GM19455 (cell line): ENCODE data around the gene EPB41L4B.

ENCODE experiments used
- ATAC-seq: cut with Tn5 transposase; IDR thresholded peaks from one replicate; pipeline ENCODE4 v1.9.1; 2021; ENCODE audit not compliant: unreplicated experiment

EPB41L4B gene

DNA sequence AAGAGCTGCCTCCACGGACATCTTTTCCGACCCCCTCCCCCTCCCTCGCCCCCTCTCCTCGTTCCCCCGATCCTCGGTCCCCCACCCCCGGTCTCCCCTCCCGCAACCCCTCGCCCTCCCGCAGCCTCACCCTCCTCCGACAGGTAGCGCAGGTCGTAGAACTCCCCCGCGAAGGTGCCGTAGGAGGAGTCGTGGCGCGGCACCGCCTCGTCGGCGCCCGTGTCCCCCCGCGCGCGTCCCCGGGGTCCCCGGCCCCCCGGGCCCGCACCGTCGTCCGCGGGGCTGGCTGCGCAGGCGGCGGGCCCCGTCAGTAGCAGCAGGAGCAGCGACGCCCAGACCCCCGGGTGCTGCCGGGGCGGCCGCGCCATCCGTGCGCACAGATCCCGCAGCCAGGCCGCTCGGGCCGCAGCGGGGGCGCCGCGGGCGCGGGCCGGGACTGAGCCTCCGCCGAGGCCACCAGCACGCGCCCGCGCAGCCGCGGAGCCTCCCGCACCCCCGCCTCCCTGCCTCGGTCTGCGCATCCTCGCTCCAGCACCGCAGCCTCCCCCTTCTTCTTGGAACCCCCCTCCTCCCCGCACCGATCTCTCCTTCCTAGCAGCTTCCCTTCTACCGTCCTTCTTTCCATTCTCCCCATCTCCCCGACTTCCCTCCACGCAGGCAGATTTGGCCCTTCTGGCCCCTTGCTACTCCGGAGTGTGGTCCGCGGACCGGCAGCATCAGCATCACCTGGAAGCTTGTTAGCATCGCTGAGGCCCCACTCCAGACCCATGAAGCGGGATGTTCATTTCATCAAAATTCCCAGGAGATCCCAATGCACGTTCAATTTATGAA is 153.9 kb downstream of the EPB41L4B start, which contains the start of gene FRRS1L:
TSS of gene FRRS1L (minus strand) at position 479 of the 831 bp plus-strand sequence. CDS start at position 368, 111 bp downstream.
- no peak for ATAC-seq

- ATAC-seq = no peak
Measured at GRCh38 chr9:109166171-109166770, 154.6 kb downstream of the EPB41L4B start.

- ATAC-seq = no peak
Measured at GRCh38 chr9:109164042-109164441, 156.8 kb downstream of the EPB41L4B start.

DNA sequence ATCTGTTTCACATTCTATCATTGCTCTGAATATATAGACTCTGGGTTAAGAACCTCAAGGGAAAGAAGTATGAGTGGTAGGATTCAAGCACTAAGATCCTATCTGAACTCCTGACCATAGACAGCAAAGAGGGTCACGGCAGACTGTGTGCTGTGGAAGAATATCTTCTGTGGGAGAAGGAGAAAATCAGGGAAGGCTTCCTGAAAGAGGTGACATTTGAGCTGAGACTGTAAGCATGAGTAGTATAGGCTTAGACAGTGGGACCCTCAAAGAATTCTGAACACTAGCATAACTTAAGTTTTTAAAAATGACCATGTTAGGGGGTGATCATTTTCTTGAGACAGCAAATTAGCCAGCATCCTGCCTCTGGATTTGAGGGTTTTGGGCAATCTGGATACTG is 157.7 kb downstream of the EPB41L4B start:
- no peak for ATAC-seq

- ATAC-seq = no peak
Measured at GRCh38 chr9:109162677-109163076, 158.2 kb downstream of the EPB41L4B start.

GRCh38 chr9:109161471-109161870 is 159.4 kb downstream of the EPB41L4B start:
- no peak for ATAC-seq

GRCh38 chr9:109159583-109159982 is 161.3 kb downstream of the EPB41L4B start:
- no peak for ATAC-seq

DNA sequence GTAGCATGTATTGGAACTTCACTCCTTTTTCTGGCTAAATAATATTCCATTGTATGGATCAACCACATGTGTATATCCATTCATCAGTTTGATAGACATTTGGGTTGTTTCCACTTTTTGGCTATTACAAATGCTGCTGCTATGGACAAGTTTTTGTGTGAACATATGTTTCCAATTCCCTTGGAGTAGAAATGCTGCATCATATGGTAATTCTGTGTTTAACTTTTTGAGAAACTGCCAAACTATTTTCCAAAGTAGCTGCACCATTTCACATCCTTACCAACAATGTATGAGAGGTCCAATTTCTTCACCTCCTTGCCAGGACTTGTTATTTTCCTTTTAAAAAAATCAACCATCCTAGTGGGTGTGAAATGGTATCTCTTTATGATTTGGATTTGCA is 162.2 kb downstream of the EPB41L4B start:
- no peak for ATAC-seq

GRCh38 chr9:109156708-109157107 is 164.2 kb downstream of the EPB41L4B start:
- ATAC-seq = no peak

DNA sequence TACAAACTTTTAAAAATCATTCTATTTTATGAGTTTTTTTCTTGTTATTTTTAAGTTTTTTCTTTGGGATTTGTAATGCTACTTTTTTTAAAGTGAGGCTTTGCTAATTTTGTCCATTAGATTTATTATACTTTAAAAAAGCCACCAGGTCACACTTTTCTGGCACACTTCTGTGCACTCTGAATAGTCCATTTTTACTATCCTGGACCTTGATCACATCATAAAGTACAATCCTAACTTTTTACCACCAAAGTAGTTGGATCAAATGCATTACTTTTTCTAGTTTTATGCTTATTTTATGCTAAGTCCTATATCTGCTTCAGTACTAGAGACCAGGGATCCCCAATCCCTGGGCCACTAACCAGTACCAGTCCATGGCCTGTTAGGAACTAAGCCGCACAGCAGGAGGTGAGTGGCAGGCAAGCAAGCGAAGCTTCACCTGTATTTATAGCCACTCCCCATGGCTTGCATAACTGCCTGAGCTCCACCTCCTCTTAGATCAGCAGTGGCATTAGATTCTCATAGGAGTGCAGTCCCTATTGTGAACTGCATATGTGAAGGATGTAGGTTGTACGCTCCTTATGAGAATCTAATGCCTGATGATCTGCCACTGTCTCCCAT is 169.8 kb downstream of the EPB41L4B start:
- ATAC-seq = no peak

GRCh38 chr9:109149722-109150121 is 171.1 kb downstream of the EPB41L4B start:
- ATAC-seq = no peak

DNA sequence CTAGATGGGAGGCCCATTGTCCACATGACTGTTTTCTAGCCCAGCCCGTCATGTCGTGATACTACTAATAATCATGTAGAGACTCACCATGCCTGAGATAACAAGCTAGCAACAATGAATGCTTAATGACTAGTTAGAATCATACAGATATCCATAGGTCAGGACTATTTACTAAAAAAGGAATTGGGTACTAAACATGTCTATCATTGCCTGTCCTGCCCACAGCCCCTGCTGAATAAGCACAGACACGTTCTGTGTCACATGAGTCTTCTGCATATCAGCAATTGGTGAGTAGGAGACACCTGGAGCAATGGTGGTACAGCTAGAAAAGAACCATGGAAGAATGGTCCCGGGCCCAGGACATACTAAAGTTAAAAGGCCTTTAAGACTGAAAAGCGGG is 171.8 kb downstream of the EPB41L4B start:
- ATAC-seq = no peak

DNA sequence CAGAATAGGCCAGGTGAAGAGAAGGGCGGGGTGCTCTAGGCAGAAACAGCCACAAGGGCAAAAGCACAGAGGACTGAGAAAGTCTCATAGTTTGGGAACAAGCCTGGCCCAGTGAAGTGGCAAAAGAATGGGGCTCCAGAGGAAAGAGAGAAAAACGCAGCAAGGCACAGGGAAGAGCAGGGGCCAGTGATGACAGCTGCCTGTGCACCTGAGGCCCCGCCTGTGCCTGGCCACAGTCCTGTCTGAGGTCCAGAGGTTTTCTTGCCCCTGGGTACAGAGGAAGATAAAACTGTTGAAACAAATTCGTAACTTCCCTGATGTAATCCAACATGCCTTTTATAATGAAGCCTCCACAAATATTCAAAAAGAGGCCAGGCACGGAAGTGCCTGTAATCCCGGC is 175.8 kb downstream of the EPB41L4B start:
- ATAC-seq = no peak

GRCh38 chr9:109143881-109144562 is 176.8 kb downstream of the EPB41L4B start:
- ATAC-seq = peak; percentile 99

DNA sequence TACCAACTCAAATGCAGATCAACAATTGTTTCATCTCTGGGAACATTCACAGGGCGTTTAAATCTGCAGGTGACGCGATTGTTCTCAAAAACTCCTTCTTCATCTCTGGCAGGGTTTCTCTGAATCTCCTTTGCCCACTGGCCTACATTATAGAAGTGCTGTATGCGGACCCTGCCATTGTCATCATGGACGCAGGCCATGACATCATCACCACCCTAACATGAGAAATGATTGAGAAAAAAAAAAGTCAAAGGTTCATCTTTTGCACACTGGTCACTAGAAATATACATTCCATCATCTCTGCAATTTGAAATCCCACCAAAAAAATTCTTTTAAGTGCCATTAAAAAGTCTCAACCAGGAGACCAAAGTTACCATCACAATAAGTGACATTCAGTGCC is 179.5 kb downstream of the EPB41L4B start:
- ATAC-seq = no peak

- ATAC-seq = no peak
Measured at GRCh38 chr9:109139851-109140250, 181.0 kb downstream of the EPB41L4B start.

DNA sequence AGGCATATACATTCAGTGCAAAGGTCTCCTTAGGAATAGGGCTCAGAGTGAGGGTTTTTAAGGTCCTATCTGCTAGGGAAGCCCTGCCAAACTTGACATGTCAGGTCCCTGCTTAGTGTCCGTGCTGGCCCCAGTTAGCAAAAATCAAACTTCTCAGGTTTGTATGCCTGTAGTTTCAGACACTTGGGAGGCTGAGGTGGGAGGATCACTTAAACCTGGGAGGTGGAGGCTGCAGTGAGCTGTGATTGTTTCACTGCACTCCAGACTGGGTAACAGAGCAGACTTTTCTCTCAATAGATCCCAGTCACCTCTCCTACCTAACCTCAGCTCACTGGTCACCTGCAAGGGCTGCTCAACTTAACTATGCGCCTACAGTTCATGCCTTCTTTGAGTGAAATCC is 182.4 kb downstream of the EPB41L4B start:
- ATAC-seq = no peak

- ATAC-seq = no peak
Measured at GRCh38 chr9:109134167-109134578, 186.7 kb downstream of the EPB41L4B start.

DNA sequence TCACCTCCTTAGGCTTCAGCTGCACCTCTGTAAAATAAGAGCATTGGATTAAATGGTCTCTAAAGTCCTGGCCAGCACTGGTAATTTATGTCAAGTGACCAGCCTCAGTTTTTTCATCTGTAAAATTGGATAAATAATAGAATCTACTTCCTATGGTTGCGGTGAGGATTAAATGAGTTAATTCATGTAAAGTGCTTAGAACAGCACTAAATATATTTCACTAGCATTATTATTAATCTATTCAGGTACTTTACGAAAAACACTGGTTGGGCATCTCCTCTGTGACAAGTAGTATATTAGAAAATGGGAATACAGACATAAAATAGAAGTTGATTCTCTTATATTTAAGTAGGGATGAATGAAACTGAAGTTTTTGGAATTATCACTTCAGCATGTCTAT is 187.3 kb downstream of the EPB41L4B start:
- no peak for ATAC-seq

DNA sequence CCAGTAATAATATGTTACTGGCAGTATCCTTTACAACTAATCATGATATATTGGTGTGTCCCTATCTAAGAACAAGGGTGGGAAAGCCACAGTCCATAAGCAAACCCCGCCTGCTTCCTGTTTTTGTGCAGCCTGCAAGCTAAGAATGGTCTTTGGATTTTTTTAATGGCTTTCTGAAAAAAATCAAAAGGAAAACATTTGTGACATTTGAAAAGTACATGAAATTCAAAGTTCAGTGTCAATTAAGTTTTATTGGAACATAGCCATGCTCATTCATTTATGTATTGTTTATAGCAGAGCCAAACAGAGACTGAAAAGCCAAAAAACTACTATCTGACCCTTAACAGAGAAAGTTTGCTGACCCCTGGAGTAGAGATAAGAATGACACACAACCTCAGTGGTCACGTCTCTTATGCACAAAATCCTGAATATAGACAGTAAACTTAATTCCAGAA is 188.3 kb downstream of the EPB41L4B start:
- no peak for ATAC-seq

- no peak for ATAC-seq
Measured at GRCh38 chr9:109129470-109130197, 191.2 kb downstream of the EPB41L4B start.
